Common myeloid progenitor, CD34-positive (primary cell): ENCODE results near the gene PSMD8.
"Not testable (repeated sequence)": the region's sequence is repeated elsewhere in the genome, so short reads cannot be mapped to it uniquely, and the experiment has no call there.

Source experiments
- CTCF ChIA-PET: fragments of 350-600 bp; sonication (Branson Sonifier 250); formaldehyde crosslinking; loops from one replicate; lab custom pipeline; 2021; ENCODE audit warnings: antibody characterized with exemption; lab: Charles Lee
- POLR2A ChIA-PET: fragments of 350-600 bp; sonication (Branson Sonifier 250); formaldehyde crosslinking; loops from one replicate; lab custom pipeline; 2021; ENCODE audit warnings: antibody characterized with exemption; lab: Charles Lee
- DNase-seq, 3 donors: peaks; one replicate each; pipeline versions ENCODE4 v3.0.0 to v3.0.0-alpha.2; 2013
- H3K27ac ChIP-seq, 2 experiments: 1 replicate in 1 of 2; 2 replicates in 1 of 2; pipeline ENCODE4 v1.7.0; 2013; ENCODE audit warnings: inconsistent platforms in 2 of 2, low read length in 2 of 2, mild to moderate bottlenecking in 2 of 2, low read depth in 1 of 2, moderate library complexity in 1 of 2; ENCODE audit not compliant: severe bottlenecking in 2 of 2, insufficient read depth in 1 of 2, poor library complexity in 1 of 2
- H3K27me3 ChIP-seq, 5 experiments: replicated peaks in 2 of 5; 1 replicate in 3 of 5; 2 replicates in 2 of 5; pipeline versions ENCODE4 v1.6.1 to v1.7.0; 2013; ENCODE audit warnings: low read length in 4 of 5, mild to moderate bottlenecking in 2 of 5, moderate library complexity in 2 of 5, inconsistent platforms in 1 of 5; ENCODE audit not compliant: insufficient read depth in 5 of 5, control insufficient read depth in 4 of 5
- H3K36me3 ChIP-seq, 4 experiments: 1 replicate in 2 of 4; 2 replicates in 2 of 4; pipeline versions ENCODE4 v1.6.1 to v1.7.0; 2013; ENCODE audit warnings: low read length in 3 of 4, control low read depth in 1 of 4, mild to moderate bottlenecking in 1 of 4; ENCODE audit not compliant: control insufficient read depth in 4 of 4, insufficient read depth in 4 of 4
- H3K4me1 ChIP-seq, 4 experiments: 1 replicate in 3 of 4; 2 replicates in 1 of 4; pipeline versions ENCODE4 v1.6.1 to v1.7.1; 2013; ENCODE audit warnings: low read length in 3 of 4, mild to moderate bottlenecking in 3 of 4, control low read depth in 1 of 4, inconsistent platforms in 1 of 4, moderate library complexity in 1 of 4; ENCODE audit not compliant: control insufficient read depth in 4 of 4, insufficient read depth in 4 of 4; ENCODE audit errors: control extremely low read depth in 1 of 4
- H3K4me3 ChIP-seq, 7 experiments: 1 replicate in 4 of 7; 2 replicates in 3 of 7; pipeline versions ENCODE4 v1.5.1 to v1.7.0; 2013; ENCODE audit warnings: mild to moderate bottlenecking in 7 of 7, low read length in 6 of 7, moderate library complexity in 6 of 7, inconsistent platforms in 2 of 7, low read depth in 2 of 7, control low read depth in 1 of 7; ENCODE audit not compliant: insufficient read depth in 4 of 7, control insufficient read depth in 1 of 7; ENCODE audit errors: extremely low read depth in 1 of 7
- H3K9me3 ChIP-seq, 5 experiments: 1 replicate in 4 of 5; 2 replicates in 1 of 5; pipeline versions ENCODE4 v1.6.1 to v1.7.1; 2013; ENCODE audit warnings: low read length in 4 of 5, mild to moderate bottlenecking in 2 of 5, inconsistent platforms in 1 of 5, low read depth in 1 of 5, moderate library complexity in 1 of 5; ENCODE audit not compliant: control insufficient read depth in 4 of 5, insufficient read depth in 2 of 5; ENCODE audit errors: control extremely low read depth in 1 of 5
- WGBS: methylation state at CpG from one replicate; pipeline ENCODE4 v1.1.5; 2013; ENCODE audit not compliant: insufficient coverage; 5-methylcytosine and 5-hydroxymethylcytosine counted together

Gene PSMD8

GRCh38 chr19:38336638-38337359 is 37.6 kb upstream of the PSMD8 start:
- WGBS = 6% methylated on average over 41 of the region's 41 CpGs
- Histone ChIP-seq H3K27ac (peak overlapping the region in 1 of 2 experiments; percentile 75), H3K4me1 (peaks cover 0 to 15% (median 9%) of the 10 kb centered on the region in 4 experiments), H3K27me3 (no peaks in the 10 kb centered on the region), H3K36me3 (no peaks in the 10 kb centered on the region), H3K9me3 (no peaks in the 10 kb centered on the region), H3K4me3 (peak overlapping the region; percentile 61 to 93 (median 81))
- DNase-seq = peak; percentile 95 to 97 (median 97)
- POLR2A ChIA-PET = interaction anchor here (0.7 to 2.5 kb wide), 2 partner anchors 37 to 55 kb away, joined by 3 to 13 read pairs; partner anchors contain the start of gene PSMD8
- CTCF ChIA-PET = interaction anchor here (0.9 to 6.7 kb wide), 5 partner anchors 16 to 110 kb away, joined by 3 to 62 read pairs (median 3); no protein-coding TSS in a partner anchor

- Histone ChIP-seq H3K9me3 (no peaks in the 10 kb centered on the region), H3K27me3 (no peaks in the 10 kb centered on the region), H3K27ac (peak overlapping the region in 1 of 2 experiments; percentile 75), H3K36me3 (no peaks in the 10 kb centered on the region), H3K4me3 (peak overlapping the region; percentile 6 to 93 (median 80)), H3K4me1 (peaks cover 0 to 15% (median 9%) of the 10 kb centered on the region in 4 experiments)
- 63% methylated on average over 9 of the region's 10 CpGs for WGBS
- no peak for DNase-seq
- ChIA-PET POLR2A (interaction anchor here (0.7 to 2.5 kb wide), 2 partner anchors 37 to 55 kb away, joined by 3 to 13 read pairs; partner anchors contain the start of gene PSMD8), CTCF (interaction anchor here (1.1 kb wide), 1 partner anchor 17 kb away, joined by 3 read pairs; no protein-coding TSS in a partner anchor)
Measured at GRCh38 chr19:38337360-38337653, 37.1 kb upstream of the PSMD8 start.

- POLR2A ChIA-PET = not testable (repeated sequence)
Measured at GRCh38 chr19:38339011-38339410, 35.4 kb upstream of the PSMD8 start.

GRCh38 chr19:38340927-38341326 is 33.4 kb upstream of the PSMD8 start:
- 100% methylated on average over 2 of the region's 2 CpGs for WGBS
- ChIA-PET CTCF (no interaction called here), POLR2A (no interaction called here)
- no peak overlapping the region for H3K27ac ChIP-seq
- H3K9me3 ChIP-seq = no peaks in the 10 kb centered on the region
- DNase-seq = no peak
- H3K27me3 ChIP-seq = no peaks in the 10 kb centered on the region
- H3K4me3 ChIP-seq = no peak overlapping the region
- peaks cover 0 to 14% (median 9%) of the 10 kb centered on the region in 4 experiments for H3K4me1 ChIP-seq
- peaks cover 0 to 7% (median under 1%) of the 10 kb centered on the region in 4 experiments for H3K36me3 ChIP-seq

More at GRCh38 chr19:38339011-38339410, 35.4 kb upstream of the PSMD8 start:
- H3K27ac ChIP-seq, H3K36me3 ChIP-seq, H3K27me3 ChIP-seq, H3K4me3 ChIP-seq, DNase-seq, H3K9me3 ChIP-seq: not testable (repeated sequence)
- WGBS = 88% methylated on average over 4 of the region's 4 CpGs
- CTCF ChIA-PET = interaction anchor here (0.6 to 1.4 kb wide), 4 partner anchors 96 to 104 kb away, joined by 3 to 5 read pairs (median 4); no protein-coding TSS in a partner anchor
- peaks cover 0 to 15% (median 9%) of the 10 kb centered on the region in 4 experiments for H3K4me1 ChIP-seq

DNA sequence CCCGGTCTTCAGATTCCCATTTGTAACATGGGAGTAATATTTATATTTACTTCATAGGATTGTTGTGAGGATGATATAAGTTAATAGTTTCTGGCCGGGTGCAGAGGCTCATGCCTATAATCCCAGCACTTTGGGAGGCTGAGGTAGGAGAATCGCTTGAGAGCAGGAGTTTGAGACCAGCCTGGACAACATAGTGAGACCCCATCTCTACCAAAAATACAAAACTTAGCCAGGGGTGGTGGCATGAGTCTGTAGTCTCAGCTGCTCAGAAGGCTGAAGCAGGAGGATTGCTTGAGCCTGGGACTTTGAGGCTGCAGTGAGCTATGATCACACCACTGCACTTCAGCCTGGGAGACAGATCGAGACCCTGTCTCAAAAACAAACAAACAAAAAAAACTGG is 27.5 kb upstream of the PSMD8 start:
- CTCF ChIA-PET = no interaction called here
- no peak overlapping the region for H3K4me3 ChIP-seq
- H3K36me3 ChIP-seq = peaks cover 0 to 7% (median 3%) of the 10 kb centered on the region in 4 experiments
- POLR2A ChIA-PET = no interaction called here
- H3K9me3 ChIP-seq = no peaks in the 10 kb centered on the region
- no peak overlapping the region for H3K27ac ChIP-seq
- no peaks in the 10 kb centered on the region for H3K4me1 ChIP-seq
- DNase-seq = no peak
- peaks cover 0 to 2% (median 0%) of the 10 kb centered on the region in 5 experiments for H3K27me3 ChIP-seq
- 100% methylated on average over 1 of the region's 4 CpGs for WGBS

DNA sequence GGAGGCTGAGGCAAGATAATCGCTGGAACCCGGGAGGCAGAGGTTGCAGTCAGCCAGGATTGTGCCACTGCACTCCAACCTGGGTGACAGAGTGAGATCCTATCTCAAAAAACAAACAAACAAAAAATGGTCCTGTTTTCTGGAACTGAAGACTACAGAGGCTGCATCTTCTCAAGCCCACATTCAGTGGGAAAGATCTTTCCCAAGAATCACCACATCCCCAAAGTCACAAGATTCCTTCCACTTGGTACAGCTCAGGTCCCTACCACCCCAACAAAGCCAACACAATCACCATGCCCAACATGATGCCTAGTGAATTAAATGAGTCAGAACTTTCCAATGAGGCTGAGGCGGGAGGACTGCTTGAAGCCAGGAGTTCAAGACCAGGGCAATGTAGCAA is 23.5 kb upstream of the PSMD8 start:
- Histone ChIP-seq H3K27ac (no peak overlapping the region), H3K36me3 (peaks cover 0 to 4% (median 0%) of the 10 kb centered on the region in 4 experiments), H3K27me3 (peaks cover 0 to 4% (median 0%) of the 10 kb centered on the region in 5 experiments), H3K4me3 (no peak overlapping the region), H3K9me3 (no peaks in the 10 kb centered on the region), H3K4me1 (no peaks in the 10 kb centered on the region)
- WGBS = 100% methylated on average over 1 of the region's 3 CpGs
- ChIA-PET POLR2A (interaction anchor here (0.7 kb wide), 1 partner anchor 12 kb away, joined by 3 read pairs; no protein-coding TSS in a partner anchor), CTCF (interaction anchor here (1.5 kb wide), 1 partner anchor 107 kb away, joined by 3 read pairs; no protein-coding TSS in a partner anchor)
- DNase-seq = no peak
